ENCODE data around the gene ATP5MC2. TPM values are rescaled to one million over a fixed set of nuclear protein-coding genes. Genes with fewer than 3 reads are reported as not detected.

The ATP5MC2 gene
- total and polyA plus RNA-seq, 9 of the 15 experiments (the other 6 are each of a cell fraction or from before 2014, with no cell fraction given) = 314 to 1,208 (median 468) TPM

DNA sequence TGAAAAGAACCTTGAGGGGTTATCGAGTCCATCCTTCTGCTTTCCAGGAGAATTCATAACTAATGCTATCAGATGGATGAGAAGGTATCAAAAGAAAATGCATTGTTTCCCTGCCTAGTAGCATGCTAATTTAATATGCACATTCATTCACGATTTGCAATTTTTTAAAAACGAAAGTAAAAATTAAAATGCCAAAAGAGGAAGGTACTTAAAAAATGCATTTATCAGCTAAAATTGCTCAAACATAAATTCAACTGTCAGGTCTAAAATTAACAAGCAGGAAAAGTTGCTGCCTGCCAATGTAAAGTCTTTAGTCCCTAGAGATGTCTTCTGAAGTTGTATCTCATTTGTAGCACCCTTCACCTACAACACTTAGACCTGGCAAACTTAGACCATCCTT is 57.6 kb downstream of the ATP5MC2 start (continued):
- TF ChIP-seq, protein P1, sequence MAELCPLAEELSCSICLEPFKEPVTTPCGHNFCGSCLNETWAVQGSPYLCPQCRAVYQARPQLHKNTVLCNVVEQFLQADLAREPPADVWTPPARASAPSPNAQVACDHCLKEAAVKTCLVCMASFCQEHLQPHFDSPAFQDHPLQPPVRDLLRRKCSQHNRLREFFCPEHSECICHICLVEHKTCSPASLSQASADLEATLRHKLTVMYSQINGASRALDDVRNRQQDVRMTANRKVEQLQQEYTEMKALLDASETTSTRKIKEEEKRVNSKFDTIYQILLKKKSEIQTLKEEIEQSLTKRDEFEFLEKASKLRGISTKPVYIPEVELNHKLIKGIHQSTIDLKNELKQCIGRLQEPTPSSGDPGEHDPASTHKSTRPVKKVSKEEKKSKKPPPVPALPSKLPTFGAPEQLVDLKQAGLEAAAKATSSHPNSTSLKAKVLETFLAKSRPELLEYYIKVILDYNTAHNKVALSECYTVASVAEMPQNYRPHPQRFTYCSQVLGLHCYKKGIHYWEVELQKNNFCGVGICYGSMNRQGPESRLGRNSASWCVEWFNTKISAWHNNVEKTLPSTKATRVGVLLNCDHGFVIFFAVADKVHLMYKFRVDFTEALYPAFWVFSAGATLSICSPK (IDR thresholded peaks at IDR 0.05; ENCODE audit: borderline replicate concordance) = no peak
- TF ChIP-seq TCF7L2 (IDR thresholded peaks at IDR 0.05; ENCODE audit: low read depth, low read length) (no peak), U2AF2 (optimal IDR thresholded peaks at IDR 0.05; ENCODE audit: low read depth, low read length) (no peak), ZNF695 (CRISPR knock-in tag; IDR thresholded peaks at IDR 0.05) (no peak), E2F4 (CRISPR knock-in tag; IDR thresholded peaks at IDR 0.05; ENCODE audit: low read depth) (no peak), ZFP30 (CRISPR knock-in tag; IDR thresholded peaks at IDR 0.05; ENCODE audit: borderline replicate concordance) (no peak), HMBOX1 (IDR thresholded peaks at IDR 0.05) (no peak), TAF7 (tag; IDR thresholded peaks at IDR 0.05) (no peak), TSC22D4 (tag; IDR thresholded peaks at IDR 0.05) (no peak), CBFA2T2 (conservative IDR thresholded peaks at IDR 0.05) (no peak), ZFP36 (IDR thresholded peaks at IDR 0.05; ENCODE audit: low read depth, low read length, partially characterized antibody) (no peak), FOXM1 (IDR thresholded peaks at IDR 0.05; ENCODE audit: low read depth) (peak; percentile 27; the same call in 1 of the 2 replicates), FOXM1 (CRISPR knock-in tag; IDR thresholded peaks at IDR 0.05; ENCODE audit: low read depth) (no peak)
- TF ChIP-seq, protein P2, sequence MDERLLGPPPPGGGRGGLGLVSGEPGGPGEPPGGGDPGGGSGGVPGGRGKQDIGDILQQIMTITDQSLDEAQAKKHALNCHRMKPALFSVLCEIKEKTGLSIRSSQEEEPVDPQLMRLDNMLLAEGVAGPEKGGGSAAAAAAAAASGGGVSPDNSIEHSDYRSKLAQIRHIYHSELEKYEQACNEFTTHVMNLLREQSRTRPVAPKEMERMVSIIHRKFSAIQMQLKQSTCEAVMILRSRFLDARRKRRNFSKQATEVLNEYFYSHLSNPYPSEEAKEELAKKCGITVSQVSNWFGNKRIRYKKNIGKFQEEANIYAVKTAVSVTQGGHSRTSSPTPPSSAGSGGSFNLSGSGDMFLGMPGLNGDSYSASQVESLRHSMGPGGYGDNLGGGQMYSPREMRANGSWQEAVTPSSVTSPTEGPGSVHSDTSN (CRISPR knock-in tag; IDR thresholded peaks at IDR 0.05; ENCODE audit: low read depth) = no peak
- TF ChIP-seq, protein P2 (tag; conservative IDR thresholded peaks at IDR 0.05; ENCODE audit: low read depth) = peak; percentile 90
- TF ChIP-seq, protein P3, sequence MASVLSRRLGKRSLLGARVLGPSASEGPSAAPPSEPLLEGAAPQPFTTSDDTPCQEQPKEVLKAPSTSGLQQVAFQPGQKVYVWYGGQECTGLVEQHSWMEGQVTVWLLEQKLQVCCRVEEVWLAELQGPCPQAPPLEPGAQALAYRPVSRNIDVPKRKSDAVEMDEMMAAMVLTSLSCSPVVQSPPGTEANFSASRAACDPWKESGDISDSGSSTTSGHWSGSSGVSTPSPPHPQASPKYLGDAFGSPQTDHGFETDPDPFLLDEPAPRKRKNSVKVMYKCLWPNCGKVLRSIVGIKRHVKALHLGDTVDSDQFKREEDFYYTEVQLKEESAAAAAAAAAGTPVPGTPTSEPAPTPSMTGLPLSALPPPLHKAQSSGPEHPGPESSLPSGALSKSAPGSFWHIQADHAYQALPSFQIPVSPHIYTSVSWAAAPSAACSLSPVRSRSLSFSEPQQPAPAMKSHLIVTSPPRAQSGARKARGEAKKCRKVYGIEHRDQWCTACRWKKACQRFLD (CRISPR knock-in tag; IDR thresholded peaks at IDR 0.05) = no peak

All from K562 (cell line).